OCI-LY7 (cell line): Measurements from ENCODE around the gene LRRC28. TPM values are rescaled to one million over a fixed set of nuclear protein-coding genes. Genes with fewer than 3 reads are reported as not detected.

Experiments used
- BruUV-seq: library from RNA; stranded (reverse); fragments of 400-500 nt; replicated peaks from 2 replicates; lab custom pipeline; 2021; lab: Mats Ljungman, UMichigan
- CTCF ChIA-PET: fragments of 300-600 bp; sonication (Branson Sonifier 250); formaldehyde crosslinking; loops from one replicate; lab custom pipeline; 2022; ENCODE audit warnings: antibody characterized with exemption; ENCODE audit not compliant: unreplicated experiment; lab: Charles Lee
- POLR2A ChIA-PET: fragments of 300-600 bp; sonication (Branson Sonifier 250); formaldehyde crosslinking; loops from one replicate; lab custom pipeline; 2022; ENCODE audit warnings: antibody characterized with exemption; lab: Charles Lee
- DNase-seq: peaks from one replicate; pipeline ENCODE4 v3.0.0-alpha.2; 2015; ENCODE audit warnings: low spot score
- H2AFZ ChIP-seq: fragments of 200-600 bp; sonication (generic), shearing (Covaris generic); 2 replicates; pipeline ENCODE4 v1.6.1; 2014; ENCODE audit warnings: mild to moderate bottlenecking, antibody characterized with exemption, low read length, moderate library complexity
- H3K27ac ChIP-seq: fragments of 200-600 bp; sonication (generic); 2 replicates; pipeline ENCODE4 v1.5.1; 2014; ENCODE audit warnings: mixed run types, low read depth, mild to moderate bottlenecking, moderate library complexity, low read length, inconsistent platforms; ENCODE audit not compliant: poor library complexity, severe bottlenecking
- H3K36me3 ChIP-seq: fragments of 200-600 bp; sonication (generic); 2 replicates; pipeline ENCODE4 v1.6.1; 2014; ENCODE audit warnings: mild to moderate bottlenecking, antibody characterized with exemption, low read length, moderate library complexity, mixed read lengths; ENCODE audit not compliant: insufficient read depth
- H3K4me1 ChIP-seq: fragments of 200-600 bp; sonication (generic); 2 replicates; pipeline ENCODE4 v1.5.1; 2014; ENCODE audit warnings: mild to moderate bottlenecking, low read length; ENCODE audit not compliant: insufficient read depth, poor library complexity, severe bottlenecking
- H3K4me2 ChIP-seq: fragments of 200-600 bp; sonication (generic); 2 replicates; pipeline ENCODE4 v1.6.1; 2014; ENCODE audit warnings: mild to moderate bottlenecking, low read length
- H3K4me3 ChIP-seq: fragments of 200-600 bp; sonication (generic); 2 replicates; pipeline ENCODE4 v1.5.1; 2014; ENCODE audit warnings: mild to moderate bottlenecking, low read depth, low read length; ENCODE audit not compliant: poor library complexity, severe bottlenecking
- H3K79me2 ChIP-seq: fragments of 200-600 bp; sonication (generic); 2 replicates; pipeline ENCODE4 v1.6.1; 2016; ENCODE audit warnings: low read depth, mild to moderate bottlenecking, low read length, moderate library complexity, mixed read lengths; ENCODE audit not compliant: insufficient read depth
- H3K9me2 ChIP-seq: fragments of 200-600 bp; sonication (generic); 2 replicates; pipeline ENCODE4 v1.6.1; 2016; ENCODE audit warnings: mild to moderate bottlenecking, low read length, mixed read lengths; ENCODE audit not compliant: insufficient read depth
- H3K9me3 ChIP-seq: fragments of 200-600 bp; sonication (generic); 2 replicates; pipeline ENCODE4 v1.6.1; 2014; ENCODE audit warnings: mild to moderate bottlenecking, mixed run types, low read length, mixed read lengths
- H4K20me1 ChIP-seq: fragments of 200-600 bp; sonication (generic); 2 replicates; pipeline ENCODE4 v1.6.1; 2014; ENCODE audit warnings: mild to moderate bottlenecking, antibody characterized with exemption, low read length, moderate library complexity, mixed read lengths; ENCODE audit not compliant: insufficient read depth
- EZH2phosphoT487 ChIP-seq: fragments of 200-600 bp; sonication (generic); IDR thresholded peaks from 2 replicates; pipeline ENCODE4 v1.6.1; 2018; ENCODE audit warnings: low read depth, borderline replicate concordance, mild to moderate bottlenecking, mixed run types, antibody characterized with exemption, low read length, moderate library complexity, mixed read lengths
- intact Hi-C: fragments of 100-400 bp; cut with micrococcal nuclease; formaldehyde crosslinking; loops from one replicate; pipeline ENCODE4 v1.10.0; 2022; ENCODE audit not compliant: unreplicated experiment
- total RNA-seq, 2 experiments: library from RNA; depleted of rRNA in 1 of 2; stranded (reverse); fragments of >200 nt in 1 of 2; shearing (Covaris generic) in 1 of 2; gene quantifications; 2 replicates each; pipeline ENCODE4 v1.2.3, GENCODE V29; 2014 to 2022
- TF ChIP-seq, protein P1 (sequence below): fragments of 200-600 bp; sonication (generic); conservative IDR thresholded peaks from 2 replicates; pipeline ENCODE4 v1.5.1; 2014; ENCODE audit warnings: mild to moderate bottlenecking, antibody characterized with exemption, low read length, moderate library complexity, mixed read lengths

Gene LRRC28
- total RNA-seq, 2 experiments from 2014 or later, result 25.7 to 30.2 TPM

DNA sequence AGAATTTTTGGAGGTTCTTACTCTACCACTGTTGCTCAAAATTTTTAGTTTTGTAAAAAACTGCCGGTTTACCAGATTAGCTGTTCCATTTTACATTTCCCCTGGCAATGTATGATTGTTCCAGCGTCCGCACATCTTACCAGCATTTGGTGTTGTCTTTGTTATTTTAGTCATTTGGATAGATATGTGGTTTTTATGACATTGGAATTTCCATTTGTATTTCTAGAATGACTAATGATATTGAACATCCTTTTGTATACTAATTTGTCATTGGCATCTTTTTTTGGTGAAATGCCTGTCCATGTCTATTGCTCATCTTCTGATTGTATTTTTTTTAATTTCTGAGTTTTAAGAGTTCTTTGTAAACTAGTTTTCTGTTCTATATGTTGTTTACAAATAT is 28.5 kb downstream of the LRRC28 start:
- no peak overlapping the region for H3K4me3 ChIP-seq
- H3K9me3 ChIP-seq, result no peaks in the 10 kb centered on the region
- no peaks in the 10 kb centered on the region for H3K9me2 ChIP-seq
- H2AFZ ChIP-seq, result no peak overlapping the region
- ChIA-PET CTCF (no interaction called here), POLR2A (no interaction called here)
- H3K27ac ChIP-seq, result no peak overlapping the region
- TF ChIP-seq EZH2phosphoT487, result no peak
- TF ChIP-seq, protein P1, sequence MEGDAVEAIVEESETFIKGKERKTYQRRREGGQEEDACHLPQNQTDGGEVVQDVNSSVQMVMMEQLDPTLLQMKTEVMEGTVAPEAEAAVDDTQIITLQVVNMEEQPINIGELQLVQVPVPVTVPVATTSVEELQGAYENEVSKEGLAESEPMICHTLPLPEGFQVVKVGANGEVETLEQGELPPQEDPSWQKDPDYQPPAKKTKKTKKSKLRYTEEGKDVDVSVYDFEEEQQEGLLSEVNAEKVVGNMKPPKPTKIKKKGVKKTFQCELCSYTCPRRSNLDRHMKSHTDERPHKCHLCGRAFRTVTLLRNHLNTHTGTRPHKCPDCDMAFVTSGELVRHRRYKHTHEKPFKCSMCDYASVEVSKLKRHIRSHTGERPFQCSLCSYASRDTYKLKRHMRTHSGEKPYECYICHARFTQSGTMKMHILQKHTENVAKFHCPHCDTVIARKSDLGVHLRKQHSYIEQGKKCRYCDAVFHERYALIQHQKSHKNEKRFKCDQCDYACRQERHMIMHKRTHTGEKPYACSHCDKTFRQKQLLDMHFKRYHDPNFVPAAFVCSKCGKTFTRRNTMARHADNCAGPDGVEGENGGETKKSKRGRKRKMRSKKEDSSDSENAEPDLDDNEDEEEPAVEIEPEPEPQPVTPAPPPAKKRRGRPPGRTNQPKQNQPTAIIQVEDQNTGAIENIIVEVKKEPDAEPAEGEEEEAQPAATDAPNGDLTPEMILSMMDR, result no peak
- H3K4me2 ChIP-seq, result no peak overlapping the region
- peaks cover 4% of the 10 kb centered on the region for H3K4me1 ChIP-seq
- no TSS peak for BruUV-seq
- DNase-seq, result no peak
- no peaks in the 10 kb centered on the region for H3K79me2 ChIP-seq
- no peaks in the 10 kb centered on the region for H4K20me1 ChIP-seq
- no peaks in the 10 kb centered on the region for H3K36me3 ChIP-seq
- intact Hi-C loops, result no loop called here

DNA sequence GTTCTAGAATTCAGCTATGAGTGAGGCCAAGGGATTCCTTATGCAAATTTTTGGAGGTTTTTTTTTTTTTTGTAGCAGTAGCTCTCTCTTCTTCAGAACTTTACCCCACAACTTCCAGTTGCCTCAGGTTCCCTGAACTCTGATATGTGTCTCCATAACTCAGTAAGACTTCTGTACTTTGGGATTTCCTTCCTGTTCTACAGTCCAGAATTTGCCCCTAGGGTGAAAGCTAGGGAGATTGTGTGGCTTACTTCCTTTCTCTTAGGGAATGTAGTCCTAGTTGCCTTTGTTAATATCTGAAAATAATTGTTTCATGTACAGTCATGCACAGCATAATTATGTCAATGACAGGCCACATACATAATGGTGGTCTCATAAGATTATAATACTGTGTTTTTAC is 30.8 kb downstream of the LRRC28 start:
- POLR2A ChIA-PET, result interaction anchor here (0.6 to 1.7 kb wide), 6 partner anchors 10 to 561 kb away, joined by 3 to 8 read pairs (median 4); no protein-coding TSS in a partner anchor
- Histone ChIP-seq H3K4me1 (peaks cover 4% of the 10 kb centered on the region), H3K36me3 (no peaks in the 10 kb centered on the region), H3K4me2 (no peak overlapping the region), H3K4me3 (no peak overlapping the region), H2AFZ (no peak overlapping the region), H3K9me2 (no peaks in the 10 kb centered on the region), H3K27ac (no peak overlapping the region), H3K9me3 (no peaks in the 10 kb centered on the region), H3K79me2 (no peaks in the 10 kb centered on the region), H4K20me1 (no peaks in the 10 kb centered on the region)
- BruUV-seq, result no TSS peak
- CTCF ChIA-PET, result interaction anchor here (0.9 to 1.0 kb wide), 2 partner anchors 10 to 423 kb away, joined by 3 to 4 read pairs; no protein-coding TSS in a partner anchor
- no peak for TF ChIP-seq EZH2phosphoT487
- TF ChIP-seq, protein P1, result no peak
- intact Hi-C loops, result no loop called here
- no peak for DNase-seq

DNA sequence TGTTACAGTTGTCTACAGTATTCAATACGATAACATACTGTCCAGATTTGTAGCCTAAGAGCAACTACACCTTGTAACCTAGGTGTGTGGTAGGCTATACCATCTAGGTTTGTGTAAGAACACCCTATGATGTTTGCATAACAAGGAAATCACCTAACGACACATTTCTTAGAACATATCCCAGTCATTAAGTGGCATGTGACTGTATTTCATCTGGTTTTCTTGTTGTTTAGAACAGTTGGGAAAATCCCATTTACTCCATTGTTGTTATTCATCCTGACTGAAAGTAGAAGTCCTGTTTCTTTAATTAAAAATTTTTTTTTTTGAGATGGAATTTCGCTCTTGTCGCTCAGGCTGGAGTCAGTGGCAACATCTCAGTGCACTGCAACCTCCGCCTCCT is 31.3 kb downstream of the LRRC28 start:
- POLR2A ChIA-PET, result interaction anchor here (1.1 to 1.7 kb wide), 2 partner anchors 14 to 422 kb away, joined by 3 to 8 read pairs; no protein-coding TSS in a partner anchor

More for the DNA sequence above, 31.3 kb downstream of the LRRC28 start:
- Histone ChIP-seq H3K9me2 (no peaks in the 10 kb centered on the region), H4K20me1 (no peaks in the 10 kb centered on the region), H3K4me2 (no peak overlapping the region), H2AFZ (no peak overlapping the region), H3K27ac (no peak overlapping the region), H3K79me2 (no peaks in the 10 kb centered on the region), H3K36me3 (no peaks in the 10 kb centered on the region), H3K4me1 (peaks cover 4% of the 10 kb centered on the region), H3K9me3 (no peaks in the 10 kb centered on the region), H3K4me3 (no peak overlapping the region)
- no peak for DNase-seq
- TF ChIP-seq EZH2phosphoT487, result no peak
- TF ChIP-seq, protein P1, result no peak
- intact Hi-C loops, result no loop called here
- no TSS peak for BruUV-seq
- CTCF ChIA-PET, result no interaction called here
